Activated T-helper 2 cell treated with anti-CD3 and anti-CD28 coated beads, Interferon-gamma antibody, Interleukin-2, Interleukin-4, amounts not matched to agents 10 μg/mL and 5 μg/mL and 100 μg/mL, durations not matched to agents 14 hours and 24 hours and 36 hours (primary cell): ENCODE results near the gene MAGI2. TPM values are rescaled to one million over a fixed set of nuclear protein-coding genes. Genes with fewer than 3 reads are reported as not detected.

Experiments used
- DNase-seq: peaks from one replicate; pipeline ENCODE4 v3.0.0; 2021; ENCODE audit warnings: low spot score
- H3K27ac Mint-ChIP-seq: one replicate; pipeline ENCODE4 v1.8.0; 2021; ENCODE audit warnings: mixed read lengths
- H3K27me3 Mint-ChIP-seq: one replicate; pipeline ENCODE4 v1.8.0; 2021; ENCODE audit warnings: low read depth, mixed read lengths
- H3K36me3 Mint-ChIP-seq: one replicate; pipeline ENCODE4 v1.8.0; 2021; ENCODE audit warnings: low read depth, mixed read lengths
- H3K4me1 Mint-ChIP-seq: one replicate; pipeline ENCODE4 v1.8.0; 2021; ENCODE audit warnings: low read depth, mixed read lengths
- H3K4me3 Mint-ChIP-seq: one replicate; pipeline ENCODE4 v1.8.0; 2021; ENCODE audit warnings: low read depth, mild to moderate bottlenecking, moderate library complexity, mixed read lengths
- H3K9me3 Mint-ChIP-seq: one replicate; pipeline ENCODE4 v1.8.0; 2021; ENCODE audit warnings: mixed read lengths
- intact Hi-C: fragments of 100-400 bp; cut with micrococcal nuclease; formaldehyde crosslinking; loops from one replicate; pipeline ENCODE4 v1.15.1; 2023
- total RNA-seq: library from RNA; stranded (reverse); gene quantifications from 2 replicates; pipeline ENCODE4 v1.2.3, GENCODE V29; 2022

MAGI2 gene
- total RNA-seq, 1 donor from 2014 or later = 0.21 TPM

- H3K36me3 Mint-ChIP-seq = no peaks in the 10 kb centered on the region
- DNase-seq = no peak
These were observed 165.5 kb downstream of the MAGI2 start for GRCh38 chr7:79287981-79288380.

GRCh38 chr7:79286181-79286580, 167.3 kb downstream of the MAGI2 start:
- H3K9me3 Mint-ChIP-seq = no peaks in the 10 kb centered on the region
- intact Hi-C loops = no loop called here
- no peaks in the 10 kb centered on the region for H3K36me3 Mint-ChIP-seq
- no peaks in the 10 kb centered on the region for H3K27me3 Mint-ChIP-seq
- no peak for DNase-seq
- H3K27ac Mint-ChIP-seq = no peak overlapping the region
- no peak overlapping the region for H3K4me3 Mint-ChIP-seq
- H3K4me1 Mint-ChIP-seq = no peaks in the 10 kb centered on the region

More at GRCh38 chr7:79287981-79288380, 165.5 kb downstream of the MAGI2 start:
- H3K27me3 Mint-ChIP-seq = no peaks in the 10 kb centered on the region
- no peak overlapping the region for H3K4me3 Mint-ChIP-seq
- intact Hi-C loops = no loop called here
- no peaks in the 10 kb centered on the region for H3K4me1 Mint-ChIP-seq
- no peak overlapping the region for H3K27ac Mint-ChIP-seq
- H3K9me3 Mint-ChIP-seq = no peaks in the 10 kb centered on the region

DNA sequence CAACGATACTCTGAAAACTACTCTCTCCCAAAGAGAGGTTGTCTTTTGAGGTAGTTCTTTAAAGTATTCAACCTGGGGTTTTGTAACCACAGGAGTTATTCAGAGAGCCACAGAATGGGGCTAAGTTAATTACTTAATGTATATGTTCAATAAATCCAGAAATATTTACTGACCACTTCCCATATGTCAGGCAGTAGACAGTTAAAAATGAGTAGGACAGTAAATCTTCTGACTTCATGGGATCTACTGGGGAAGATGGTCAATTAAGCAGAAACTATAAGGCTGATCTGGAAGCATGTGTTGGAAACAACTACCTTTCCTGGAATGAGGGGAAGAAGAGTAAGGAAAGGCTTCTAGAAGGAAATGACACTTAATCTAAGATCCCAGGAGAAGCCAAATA, 167.7 kb downstream of the MAGI2 start:
- Mint-ChIP-seq H3K27me3 (no peaks in the 10 kb centered on the region), H3K4me1 (no peaks in the 10 kb centered on the region), H3K9me3 (no peaks in the 10 kb centered on the region), H3K4me3 (no peak overlapping the region), H3K36me3 (no peaks in the 10 kb centered on the region), H3K27ac (no peak overlapping the region)
- DNase-seq = no peak
- intact Hi-C loops = no loop called here

GRCh38 chr7:79284211-79284610, 169.3 kb downstream of the MAGI2 start:
- Mint-ChIP-seq H3K36me3 (no peaks in the 10 kb centered on the region), H3K4me3 (no peak overlapping the region), H3K27me3 (no peaks in the 10 kb centered on the region), H3K4me1 (no peaks in the 10 kb centered on the region), H3K9me3 (no peaks in the 10 kb centered on the region), H3K27ac (no peak overlapping the region)
- no peak for DNase-seq
- intact Hi-C loops = no loop called here

- Mint-ChIP-seq H3K4me1 (no peaks in the 10 kb centered on the region), H3K27me3 (no peaks in the 10 kb centered on the region), H3K27ac (no peak overlapping the region), H3K4me3 (no peak overlapping the region), H3K9me3 (no peaks in the 10 kb centered on the region), H3K36me3 (no peaks in the 10 kb centered on the region)
- no peak for DNase-seq
- intact Hi-C loops = no loop called here
These were observed 170.4 kb downstream of the MAGI2 start for GRCh38 chr7:79282882-79283602.

GRCh38 chr7:79282070-79282694, 171.3 kb downstream of the MAGI2 start:
- no peak for DNase-seq
- intact Hi-C loops = no loop called here
- Mint-ChIP-seq H3K9me3 (no peaks in the 10 kb centered on the region), H3K27me3 (no peaks in the 10 kb centered on the region), H3K27ac (no peak overlapping the region), H3K4me1 (no peaks in the 10 kb centered on the region), H3K4me3 (no peak overlapping the region), H3K36me3 (no peaks in the 10 kb centered on the region)

GRCh38 chr7:79281426-79281825, 172.0 kb downstream of the MAGI2 start:
- Mint-ChIP-seq H3K4me3 (no peak overlapping the region), H3K36me3 (no peaks in the 10 kb centered on the region), H3K27ac (no peak overlapping the region), H3K9me3 (no peaks in the 10 kb centered on the region), H3K27me3 (no peaks in the 10 kb centered on the region), H3K4me1 (no peaks in the 10 kb centered on the region)
- intact Hi-C loops = no loop called here
- no peak for DNase-seq

- no peak for DNase-seq
- H3K9me3 Mint-ChIP-seq = no peaks in the 10 kb centered on the region
- no peaks in the 10 kb centered on the region for H3K27me3 Mint-ChIP-seq
- H3K27ac Mint-ChIP-seq = no peak overlapping the region
- no peak overlapping the region for H3K4me3 Mint-ChIP-seq
- H3K4me1 Mint-ChIP-seq = no peaks in the 10 kb centered on the region
- intact Hi-C loops = no loop called here
- no peaks in the 10 kb centered on the region for H3K36me3 Mint-ChIP-seq
These were observed 180.5 kb downstream of the MAGI2 start for GRCh38 chr7:79272938-79273337.

GRCh38 chr7:79272066-79272669, 181.3 kb downstream of the MAGI2 start:
- intact Hi-C loops = no loop called here
- no peak for DNase-seq

GRCh38 chr7:79268730-79269129, 184.7 kb downstream of the MAGI2 start:
- no peak overlapping the region for H3K4me3 Mint-ChIP-seq
- no peaks in the 10 kb centered on the region for H3K9me3 Mint-ChIP-seq
- intact Hi-C loops = no loop called here
- H3K27me3 Mint-ChIP-seq = no peaks in the 10 kb centered on the region
- H3K4me1 Mint-ChIP-seq = no peaks in the 10 kb centered on the region
- H3K27ac Mint-ChIP-seq = no peak overlapping the region
- no peak for DNase-seq
- H3K36me3 Mint-ChIP-seq = no peaks in the 10 kb centered on the region

More at GRCh38 chr7:79272066-79272669, 181.3 kb downstream of the MAGI2 start:
- Mint-ChIP-seq H3K27ac (no peak overlapping the region), H3K36me3 (no peaks in the 10 kb centered on the region), H3K4me3 (no peak overlapping the region), H3K9me3 (no peaks in the 10 kb centered on the region), H3K4me1 (no peaks in the 10 kb centered on the region), H3K27me3 (no peaks in the 10 kb centered on the region)

DNA sequence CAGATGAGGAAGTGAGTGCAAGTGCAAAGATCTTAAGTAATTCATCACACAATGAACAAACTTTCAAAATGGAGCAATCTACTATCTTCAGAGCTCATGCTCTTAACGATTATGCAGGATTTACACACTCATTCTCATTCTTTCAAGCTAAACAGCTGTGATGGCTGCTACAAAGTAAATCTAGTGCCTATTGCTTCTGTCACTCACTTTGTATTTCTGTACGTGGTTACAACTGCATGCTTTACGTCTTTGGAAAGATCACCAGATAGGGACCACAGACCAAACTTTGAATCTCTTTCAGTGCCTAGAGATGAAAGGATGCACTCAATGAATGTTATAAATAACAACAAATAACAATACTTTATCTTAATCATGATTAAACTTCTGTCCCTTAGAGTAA, 194.6 kb downstream of the MAGI2 start:
- H3K9me3 Mint-ChIP-seq = no peaks in the 10 kb centered on the region
- intact Hi-C loops = no loop called here
- DNase-seq = no peak

GRCh38 chr7:79257959-79258358, 195.5 kb downstream of the MAGI2 start:
- no peaks in the 10 kb centered on the region for H3K9me3 Mint-ChIP-seq
- intact Hi-C loops = no loop called here

More for the DNA sequence above, 194.6 kb downstream of the MAGI2 start:
- H3K27ac Mint-ChIP-seq = no peak overlapping the region
- no peaks in the 10 kb centered on the region for H3K27me3 Mint-ChIP-seq
- no peak overlapping the region for H3K4me3 Mint-ChIP-seq
- no peaks in the 10 kb centered on the region for H3K36me3 Mint-ChIP-seq
- no peaks in the 10 kb centered on the region for H3K4me1 Mint-ChIP-seq

GRCh38 chr7:79245623-79246249, 207.7 kb downstream of the MAGI2 start:
- Mint-ChIP-seq H3K27ac (no peak overlapping the region), H3K4me3 (no peak overlapping the region), H3K27me3 (no peaks in the 10 kb centered on the region), H3K9me3 (peaks cover 3% of the 10 kb centered on the region), H3K36me3 (no peaks in the 10 kb centered on the region), H3K4me1 (no peaks in the 10 kb centered on the region)
- DNase-seq = no peak
- intact Hi-C loops = no loop called here

More at GRCh38 chr7:79257959-79258358, 195.5 kb downstream of the MAGI2 start:
- no peak for DNase-seq
- H3K27ac Mint-ChIP-seq = no peak overlapping the region
- H3K36me3 Mint-ChIP-seq = no peaks in the 10 kb centered on the region
- H3K4me1 Mint-ChIP-seq = no peaks in the 10 kb centered on the region
- H3K4me3 Mint-ChIP-seq = no peak overlapping the region
- H3K27me3 Mint-ChIP-seq = no peaks in the 10 kb centered on the region
